ENCODE measurements around the gene TTLL13.

GRCh38 chr15:90225504-90226234 is 23.7 kb upstream of the TTLL13 start:
- TF ChIP-seq CTCF (IDR thresholded peaks at IDR 0.05) (no peak), POLR2A (IDR thresholded peaks at IDR 0.05) (no peak)

Measured in lower leg skin (tissue), 3 donors.